ENCODE data around the gene FOXP1.

Gene FOXP1

GRCh38 chr3:71492974-71493771, 90.4 kb downstream of the FOXP1 start:
- Histone ChIP-seq H3K36me3 (replicated peaks) (no peaks in the 10 kb centered on the region), H3K27ac (no peak overlapping the region), H3K4me3 (ENCODE audit: low read depth, low read length) (no peak overlapping the region), H3K27me3 (replicated peaks) (no peaks in the 10 kb centered on the region)
- DNase-seq = no peak
- no peak for TF ChIP-seq CTCF (IDR thresholded peaks at IDR 0.05; ENCODE audit: low read depth, low read length, missing control alignments)
- in situ Hi-C loops (cut with HindIII; ENCODE audit: low pct_ligation_motif_present, low sequenced_read_pairs) = no loop called here

- no peak for DNase-seq
- Histone ChIP-seq H3K27me3 (replicated peaks) (no peaks in the 10 kb centered on the region), H3K27ac (no peak overlapping the region), H3K36me3 (replicated peaks) (no peaks in the 10 kb centered on the region), H3K4me3 (ENCODE audit: low read depth, low read length) (no peak overlapping the region)
- no peak for TF ChIP-seq CTCF (IDR thresholded peaks at IDR 0.05; ENCODE audit: low read depth, low read length, missing control alignments)
- in situ Hi-C loops (cut with HindIII; ENCODE audit: low pct_ligation_motif_present, low sequenced_read_pairs) = no loop called here
Observed at GRCh38 chr3:71492566-71492965, 91.0 kb downstream of the FOXP1 start.

GRCh38 chr3:71491154-71491752, 92.3 kb downstream of the FOXP1 start:
- Histone ChIP-seq H3K27ac (no peak overlapping the region), H3K4me3 (ENCODE audit: low read depth, low read length) (no peak overlapping the region), H3K27me3 (replicated peaks) (no peaks in the 10 kb centered on the region), H3K36me3 (replicated peaks) (no peaks in the 10 kb centered on the region)
- DNase-seq = no peak
- in situ Hi-C loops (cut with HindIII; ENCODE audit: low pct_ligation_motif_present, low sequenced_read_pairs) = no loop called here
- no peak for TF ChIP-seq CTCF (IDR thresholded peaks at IDR 0.05; ENCODE audit: low read depth, low read length, missing control alignments)

- no peaks in the 10 kb centered on the region for H3K27me3 ChIP-seq (replicated peaks)
- no peak for TF ChIP-seq CTCF (IDR thresholded peaks at IDR 0.05; ENCODE audit: low read depth, low read length, missing control alignments)
- no peaks in the 10 kb centered on the region for H3K36me3 ChIP-seq (replicated peaks)
- in situ Hi-C loops (cut with HindIII; ENCODE audit: low pct_ligation_motif_present, low sequenced_read_pairs) = no loop called here
- no peak overlapping the region for H3K27ac ChIP-seq
- H3K4me3 ChIP-seq (ENCODE audit: low read depth, low read length) = no peak overlapping the region
- DNase-seq = no peak
Observed at GRCh38 chr3:71490692-71491091, 92.8 kb downstream of the FOXP1 start.

GRCh38 chr3:71489315-71489761, 94.2 kb downstream of the FOXP1 start:
- Histone ChIP-seq H3K27ac (no peak overlapping the region), H3K4me3 (ENCODE audit: low read depth, low read length) (no peak overlapping the region), H3K36me3 (replicated peaks) (no peaks in the 10 kb centered on the region), H3K27me3 (replicated peaks) (no peaks in the 10 kb centered on the region)
- in situ Hi-C loops (cut with HindIII; ENCODE audit: low pct_ligation_motif_present, low sequenced_read_pairs) = no loop called here
- TF ChIP-seq CTCF (IDR thresholded peaks at IDR 0.05; ENCODE audit: low read depth, low read length, missing control alignments) = no peak
- no peak for DNase-seq
